Measurements from ENCODE around the gene NRARP. TPM values are rescaled to one million over a fixed set of nuclear protein-coding genes. Genes with fewer than 3 reads are reported as not detected.

NRARP gene
- total and polyA plus RNA-seq, 2 experiments from 2014 or later, result 4.0 to 55.1 TPM

DNA sequence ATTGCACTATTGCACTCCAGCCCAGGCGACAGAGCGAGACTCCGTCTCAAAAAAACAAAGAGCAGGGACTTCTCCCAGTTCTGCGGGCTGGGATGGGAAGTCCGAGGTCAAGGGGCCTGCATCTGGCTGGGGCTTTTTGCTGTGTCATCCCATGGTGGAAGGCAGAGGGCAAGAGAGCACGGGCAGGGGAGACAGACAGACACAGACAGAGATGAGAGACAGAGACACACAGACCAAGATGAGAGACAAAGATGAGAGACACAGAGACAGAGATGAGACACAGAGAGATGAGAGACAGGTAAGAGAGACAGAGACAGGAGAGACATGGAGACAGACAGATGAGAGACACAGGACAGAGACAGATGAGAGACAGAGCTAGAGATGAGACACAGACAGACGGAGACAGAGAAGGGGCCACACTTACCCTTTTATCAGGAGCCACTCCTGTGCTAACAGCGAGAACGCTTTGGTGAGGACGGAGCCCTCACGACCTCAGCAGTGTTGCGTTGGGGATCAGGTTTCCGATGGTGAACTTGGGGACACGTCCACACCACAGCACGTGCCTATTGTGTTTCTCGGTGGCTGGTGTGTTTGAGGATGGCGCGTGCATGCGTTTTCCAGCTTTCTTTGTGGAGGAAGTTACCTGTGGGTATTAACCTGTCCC, 33.4 kb downstream of the NRARP start:
- Mint-ChIP-seq H3K4me3 (no peak overlapping the region), H3K9me3 (no peaks in the 10 kb centered on the region), H3K36me3 (ENCODE audit: low read depth) (peaks cover 35% of the 10 kb centered on the region), H3K27me3 (ENCODE audit: insufficient read depth, low read depth, poor library complexity) (peaks cover 17% of the 10 kb centered on the region), H3K27ac (peak overlapping the region; percentile 62; the same call in 1 of the 2 replicates), H3K4me1 (peaks cover 8% of the 10 kb centered on the region)
- DNase-seq (ENCODE audit: low spot score), result no peak
- no peak for TF ChIP-seq NANOG (IDR thresholded peaks at IDR 0.05; ENCODE audit: borderline replicate concordance)
- Histone ChIP-seq H3K36me3 (ENCODE audit: insufficient read depth) (peaks cover 10% of the 10 kb centered on the region; the same call in 1 of the 2 replicates), H3K9me2 (ENCODE audit: insufficient read depth) (no peaks in the 10 kb centered on the region), H3K27ac (ENCODE audit: low read depth) (peak overlapping the region; percentile 32; the same call in 1 of the 2 replicates), H3F3A (replicated peaks; ENCODE audit: low read depth) (no peaks in the 10 kb centered on the region), H3K27me3 (ENCODE audit: insufficient read depth) (no peaks in the 10 kb centered on the region), H3K4me2 (no peak overlapping the region), H3K4me1 (ENCODE audit: insufficient read depth) (no peaks in the 10 kb centered on the region), H3K4me3 (no peak overlapping the region), H2AFZ (no peak overlapping the region), H3K79me2 (replicated peaks; ENCODE audit: insufficient read depth) (no peaks in the 10 kb centered on the region), H4K20me1 (replicated peaks; ENCODE audit: insufficient read depth) (0 out of 2 replicates have a peak, but pooled peaks cover 9% of the 10 kb centered on the region)
- ATAC-seq, result no peak

DNA sequence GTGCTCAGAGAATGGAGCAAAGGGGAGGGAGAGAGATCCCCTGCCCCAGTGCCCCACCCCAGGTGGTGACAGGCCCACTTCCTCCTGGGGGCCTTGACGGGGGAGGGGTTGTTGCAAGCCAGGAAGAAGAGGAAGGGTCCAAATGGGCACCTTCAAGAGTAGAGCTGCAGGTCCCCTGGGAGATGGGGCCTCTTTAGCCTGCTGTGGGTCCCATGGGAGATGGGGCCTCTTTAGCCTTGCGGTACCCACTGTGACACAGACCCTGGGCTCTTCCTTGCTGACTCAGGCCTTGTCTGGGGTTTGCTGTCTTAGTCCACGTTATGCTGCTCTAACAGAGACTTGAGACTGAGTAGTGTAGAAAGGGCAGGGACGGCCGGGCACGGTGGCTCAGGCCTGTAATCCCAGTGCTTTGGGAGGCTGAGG, 34.1 kb downstream of the NRARP start:
- no peaks in the 10 kb centered on the region for H3F3A ChIP-seq (replicated peaks; ENCODE audit: low read depth)
- H3K27ac Mint-ChIP-seq, result peak overlapping the region; percentile 62; the same call in 1 of the 2 replicates
- no peaks in the 10 kb centered on the region for H3K79me2 ChIP-seq (replicated peaks; ENCODE audit: insufficient read depth)
- no peak overlapping the region for H2AFZ ChIP-seq
- H3K36me3 ChIP-seq (ENCODE audit: insufficient read depth), result peaks cover 10% of the 10 kb centered on the region; the same call in 1 of the 2 replicates
- H3K9me2 ChIP-seq (ENCODE audit: insufficient read depth), result no peaks in the 10 kb centered on the region
- H3K27me3 ChIP-seq (ENCODE audit: insufficient read depth), result no peaks in the 10 kb centered on the region
- no peak overlapping the region for H3K4me3 ChIP-seq
- no peaks in the 10 kb centered on the region for H3K4me1 ChIP-seq (ENCODE audit: insufficient read depth)
- H3K4me1 Mint-ChIP-seq, result peaks cover under 1% of the 10 kb centered on the region
- peaks cover 36% of the 10 kb centered on the region for H3K36me3 Mint-ChIP-seq (ENCODE audit: low read depth)
- H3K27ac ChIP-seq (ENCODE audit: low read depth), result no peak overlapping the region
- no peak overlapping the region for H3K4me3 Mint-ChIP-seq
- DNase-seq (ENCODE audit: low spot score) (no peak), ATAC-seq (no peak)
- no peaks in the 10 kb centered on the region for H3K9me3 Mint-ChIP-seq
- H4K20me1 ChIP-seq (replicated peaks; ENCODE audit: insufficient read depth), result 0 out of 2 replicates have a peak, but pooled peaks cover 9% of the 10 kb centered on the region
- peaks cover 16% of the 10 kb centered on the region for H3K27me3 Mint-ChIP-seq (ENCODE audit: insufficient read depth, low read depth, poor library complexity)
- H3K4me2 ChIP-seq, result no peak overlapping the region
- TF ChIP-seq, protein P1, sequence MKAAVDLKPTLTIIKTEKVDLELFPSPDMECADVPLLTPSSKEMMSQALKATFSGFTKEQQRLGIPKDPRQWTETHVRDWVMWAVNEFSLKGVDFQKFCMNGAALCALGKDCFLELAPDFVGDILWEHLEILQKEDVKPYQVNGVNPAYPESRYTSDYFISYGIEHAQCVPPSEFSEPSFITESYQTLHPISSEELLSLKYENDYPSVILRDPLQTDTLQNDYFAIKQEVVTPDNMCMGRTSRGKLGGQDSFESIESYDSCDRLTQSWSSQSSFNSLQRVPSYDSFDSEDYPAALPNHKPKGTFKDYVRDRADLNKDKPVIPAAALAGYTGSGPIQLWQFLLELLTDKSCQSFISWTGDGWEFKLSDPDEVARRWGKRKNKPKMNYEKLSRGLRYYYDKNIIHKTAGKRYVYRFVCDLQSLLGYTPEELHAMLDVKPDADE (IDR thresholded peaks at IDR 0.05), result no peak
- TF ChIP-seq ZNF331 (CRISPR knock-in tag; IDR thresholded peaks at IDR 0.05; ENCODE audit: low read depth) (no peak), JUNB (IDR thresholded peaks at IDR 0.05; ENCODE audit: unreplicated experiment) (no peak), STAT1 (IDR thresholded peaks at IDR 0.05; ENCODE audit: unreplicated experiment) (no peak), NANOG (IDR thresholded peaks at IDR 0.05; ENCODE audit: borderline replicate concordance) (no peak), EZH2 (IDR thresholded peaks at IDR 0.05; ENCODE audit: low read depth, unreplicated experiment) (no peak), POLR2AphosphoS5 (IDR thresholded peaks at IDR 0.05; ENCODE audit: low read depth) (no peak), CREB1 (CRISPR knock-in tag; IDR thresholded peaks at IDR 0.05; ENCODE audit: low read depth) (no peak)
- TF ChIP-seq, protein P2, sequence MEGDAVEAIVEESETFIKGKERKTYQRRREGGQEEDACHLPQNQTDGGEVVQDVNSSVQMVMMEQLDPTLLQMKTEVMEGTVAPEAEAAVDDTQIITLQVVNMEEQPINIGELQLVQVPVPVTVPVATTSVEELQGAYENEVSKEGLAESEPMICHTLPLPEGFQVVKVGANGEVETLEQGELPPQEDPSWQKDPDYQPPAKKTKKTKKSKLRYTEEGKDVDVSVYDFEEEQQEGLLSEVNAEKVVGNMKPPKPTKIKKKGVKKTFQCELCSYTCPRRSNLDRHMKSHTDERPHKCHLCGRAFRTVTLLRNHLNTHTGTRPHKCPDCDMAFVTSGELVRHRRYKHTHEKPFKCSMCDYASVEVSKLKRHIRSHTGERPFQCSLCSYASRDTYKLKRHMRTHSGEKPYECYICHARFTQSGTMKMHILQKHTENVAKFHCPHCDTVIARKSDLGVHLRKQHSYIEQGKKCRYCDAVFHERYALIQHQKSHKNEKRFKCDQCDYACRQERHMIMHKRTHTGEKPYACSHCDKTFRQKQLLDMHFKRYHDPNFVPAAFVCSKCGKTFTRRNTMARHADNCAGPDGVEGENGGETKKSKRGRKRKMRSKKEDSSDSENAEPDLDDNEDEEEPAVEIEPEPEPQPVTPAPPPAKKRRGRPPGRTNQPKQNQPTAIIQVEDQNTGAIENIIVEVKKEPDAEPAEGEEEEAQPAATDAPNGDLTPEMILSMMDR (conservative IDR thresholded peaks at IDR 0.05; ENCODE audit: low read depth in 2 of 2), result no peak
- TF ChIP-seq, protein P3, sequence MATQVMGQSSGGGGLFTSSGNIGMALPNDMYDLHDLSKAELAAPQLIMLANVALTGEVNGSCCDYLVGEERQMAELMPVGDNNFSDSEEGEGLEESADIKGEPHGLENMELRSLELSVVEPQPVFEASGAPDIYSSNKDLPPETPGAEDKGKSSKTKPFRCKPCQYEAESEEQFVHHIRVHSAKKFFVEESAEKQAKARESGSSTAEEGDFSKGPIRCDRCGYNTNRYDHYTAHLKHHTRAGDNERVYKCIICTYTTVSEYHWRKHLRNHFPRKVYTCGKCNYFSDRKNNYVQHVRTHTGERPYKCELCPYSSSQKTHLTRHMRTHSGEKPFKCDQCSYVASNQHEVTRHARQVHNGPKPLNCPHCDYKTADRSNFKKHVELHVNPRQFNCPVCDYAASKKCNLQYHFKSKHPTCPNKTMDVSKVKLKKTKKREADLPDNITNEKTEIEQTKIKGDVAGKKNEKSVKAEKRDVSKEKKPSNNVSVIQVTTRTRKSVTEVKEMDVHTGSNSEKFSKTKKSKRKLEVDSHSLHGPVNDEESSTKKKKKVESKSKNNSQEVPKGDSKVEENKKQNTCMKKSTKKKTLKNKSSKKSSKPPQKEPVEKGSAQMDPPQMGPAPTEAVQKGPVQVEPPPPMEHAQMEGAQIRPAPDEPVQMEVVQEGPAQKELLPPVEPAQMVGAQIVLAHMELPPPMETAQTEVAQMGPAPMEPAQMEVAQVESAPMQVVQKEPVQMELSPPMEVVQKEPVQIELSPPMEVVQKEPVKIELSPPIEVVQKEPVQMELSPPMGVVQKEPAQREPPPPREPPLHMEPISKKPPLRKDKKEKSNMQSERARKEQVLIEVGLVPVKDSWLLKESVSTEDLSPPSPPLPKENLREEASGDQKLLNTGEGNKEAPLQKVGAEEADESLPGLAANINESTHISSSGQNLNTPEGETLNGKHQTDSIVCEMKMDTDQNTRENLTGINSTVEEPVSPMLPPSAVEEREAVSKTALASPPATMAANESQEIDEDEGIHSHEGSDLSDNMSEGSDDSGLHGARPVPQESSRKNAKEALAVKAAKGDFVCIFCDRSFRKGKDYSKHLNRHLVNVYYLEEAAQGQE (IDR thresholded peaks at IDR 0.05; ENCODE audit: unreplicated experiment), result no peak
